ENCODE data around the gene TOP1.

GRCh38 chr20:41011551-41012067, 17.0 kb upstream of the TOP1 start:
- no peak for TF ChIP-seq CTCF (IDR thresholded peaks at IDR 0.05)
- no peak for TF ChIP-seq POLR2A (IDR thresholded peaks at IDR 0.05)

Data from right lobe of liver (tissue), 4 donors.